ENCODE measurements around the gene CDKN2B.

GRCh38 chr9:22040760-22041159, 31.7 kb upstream of the CDKN2B start:
- no peak for TF ChIP-seq TSHZ1 (tag by site-specific recombination; IDR thresholded peaks at IDR 0.05; ENCODE audit: borderline replicate concordance)
- TF ChIP-seq CTCF (tag by site-specific recombination; IDR thresholded peaks at IDR 0.05), result no peak
- no peak for TF ChIP-seq ZNF18 (tag by site-specific recombination; IDR thresholded peaks at IDR 0.05)
- no peak for TF ChIP-seq ZNF423 (tag by site-specific recombination; IDR thresholded peaks at IDR 0.05)
- no peak for TF ChIP-seq ZNF560 (tag by site-specific recombination; IDR thresholded peaks at IDR 0.05; ENCODE audit: borderline replicate concordance)
- TF ChIP-seq TCF7L2 (IDR thresholded peaks at IDR 0.05; ENCODE audit: borderline replicate concordance, low read depth, low read length), result no peak
- no peak for TF ChIP-seq ZFP3 (tag by site-specific recombination; IDR thresholded peaks at IDR 0.05; ENCODE audit: low read depth)
- TF ChIP-seq ZNF776 (tag by site-specific recombination; IDR thresholded peaks at IDR 0.05; ENCODE audit: borderline replicate concordance), result no peak
- TF ChIP-seq ZNF555 (tag by site-specific recombination; conservative IDR thresholded peaks at IDR 0.05), result no peak
- no peak for TF ChIP-seq ZNF274 (IDR thresholded peaks at IDR 0.05; ENCODE audit: low read length)
- TF ChIP-seq ZNF274 (tag by site-specific recombination; IDR thresholded peaks at IDR 0.05; ENCODE audit: borderline replicate concordance), result no peak
- no peak for TF ChIP-seq ZNF664 (tag by site-specific recombination; IDR thresholded peaks at IDR 0.05)
- no peak for TF ChIP-seq ZNF121 (tag by site-specific recombination; IDR thresholded peaks at IDR 0.05)
